Spinal cord (tissue), 10 donors: ENCODE results near the gene EFHB. TPM values are rescaled to one million over a fixed set of nuclear protein-coding genes. Genes with fewer than 3 reads are reported as not detected.
"Not testable (repeated sequence)": the region's sequence is repeated elsewhere in the genome, so short reads cannot be mapped to it uniquely, and the experiment has no call there.

ENCODE experiments used
- DNase-seq, 6 donors: peaks; one replicate each; pipeline versions ENCODE4 v3.0.0 to v3.0.0-alpha.2; 2013 to 2015; ENCODE audit warnings: low spot score in 6 of 6, low read depth in 4 of 6
- H3K27ac ChIP-seq: one replicate; pipeline ENCODE4 v1.5.1; 2013; ENCODE audit warnings: low read depth, low read length, control low read depth
- H3K27me3 ChIP-seq: one replicate; pipeline ENCODE4 v1.6.1; 2013; ENCODE audit warnings: low read length; ENCODE audit not compliant: control insufficient read depth, insufficient read depth
- H3K36me3 ChIP-seq: one replicate; pipeline ENCODE4 v1.6.1; 2013; ENCODE audit warnings: low read length; ENCODE audit not compliant: control insufficient read depth, insufficient read depth
- H3K4me1 ChIP-seq: one replicate; pipeline ENCODE4 v1.6.1; 2013; ENCODE audit warnings: low read length; ENCODE audit not compliant: control insufficient read depth, insufficient read depth
- H3K4me3 ChIP-seq: one replicate; pipeline ENCODE4 v1.5.1; 2013; ENCODE audit warnings: low read depth, low read length, control low read depth
- H3K9me3 ChIP-seq: one replicate; pipeline ENCODE4 v1.6.1; 2013; ENCODE audit warnings: low read length; ENCODE audit not compliant: control insufficient read depth, insufficient read depth
- whole genome bisulfite sequencing: methylation state at CpG from one replicate; pipeline ENCODE4 v1.1.5; 2013; ENCODE audit warnings: missing lambda C conversion rate; ENCODE audit not compliant: insufficient coverage; 5-methylcytosine and 5-hydroxymethylcytosine counted together
- polyA plus RNA-seq, 2 donors: library from polyadenylated mRNA; unstranded; fragments of 120-200 nt; gene quantifications; one replicate each; pipeline ENCODE4 v1.2.1, GENCODE V29; 2013; ENCODE audit not compliant: insufficient read length in 2 of 2
- total RNA-seq, 2 donors: library from RNA; depleted of rRNA in 1 of 2; stranded (reverse); fragments of 120-200 nt in 1 of 2; fragments of >200 nt in 1 of 2; gene quantifications; one replicate each; pipeline versions ENCODE4 v1.2.3 to v1.2.4, GENCODE V29; 2013 to 2014
- donor health status: healthy.

EFHB gene
- total and polyA plus RNA-seq, 4 donors = 3.4 to 7.4 (median 7.1) TPM

DNA sequence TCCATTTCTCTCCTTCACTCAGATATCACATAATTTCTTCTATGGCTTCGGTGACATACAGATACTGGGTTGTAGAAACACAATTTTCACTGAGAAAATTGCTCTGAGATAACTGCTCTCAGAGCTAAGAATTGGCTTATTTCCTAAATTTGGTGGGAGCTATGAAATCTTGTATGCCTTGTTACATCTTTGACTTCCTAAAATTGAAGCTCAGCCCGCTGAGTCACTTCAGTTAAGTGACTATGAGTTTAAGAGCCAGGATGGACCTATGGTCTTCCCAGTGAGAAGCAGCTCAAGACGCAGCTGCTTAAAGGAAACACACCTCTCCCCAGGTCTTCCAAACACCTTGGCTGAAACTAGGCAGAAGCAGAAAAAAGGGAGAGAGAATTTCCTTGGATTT, 56.4 kb downstream of the EFHB start:
- DNase-seq = no peak
- Histone ChIP-seq H3K4me3 (no peak overlapping the region), H3K4me1 (no peaks in the 10 kb centered on the region), H3K9me3 (no peaks in the 10 kb centered on the region), H3K27ac (no peak overlapping the region), H3K36me3 (no peaks in the 10 kb centered on the region), H3K27me3 (no peaks in the 10 kb centered on the region)
- WGBS = 94% methylated on average over 2 of the region's 3 CpGs

DNA sequence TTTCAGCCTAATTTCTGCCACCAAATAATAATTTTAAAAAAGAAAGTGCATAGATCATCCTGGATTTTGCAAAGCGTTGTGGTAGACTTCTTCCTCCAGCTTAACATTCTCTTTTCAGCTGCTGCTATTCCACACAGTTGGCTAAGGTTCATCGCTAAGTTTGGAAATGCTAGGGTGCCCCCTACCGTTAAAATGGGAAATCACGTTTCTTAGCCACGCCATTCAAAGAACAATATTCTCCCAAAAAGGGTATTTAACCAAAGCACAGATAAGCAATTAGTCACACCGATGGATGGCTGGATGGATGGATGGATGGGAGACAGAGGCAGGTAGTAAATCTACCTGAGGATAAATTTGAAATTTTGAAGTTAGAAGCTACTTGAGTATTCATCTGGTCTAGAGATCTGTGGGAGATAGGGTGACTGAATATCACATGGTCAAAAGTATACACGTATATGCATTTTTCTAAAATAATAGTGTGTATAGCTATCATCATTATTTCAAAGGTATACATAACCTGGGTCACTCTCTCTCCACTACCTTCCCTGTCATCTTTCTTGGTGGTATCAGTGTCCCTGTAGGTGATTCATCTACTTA, 67.2 kb downstream of the EFHB start:
- 10% methylated on average over 2 of the region's 7 CpGs for WGBS
- H3K9me3 ChIP-seq = no peaks in the 10 kb centered on the region
- no peaks in the 10 kb centered on the region for H3K4me1 ChIP-seq
- H3K36me3 ChIP-seq = no peaks in the 10 kb centered on the region
- H3K4me3 ChIP-seq = no peak overlapping the region
- DNase-seq = peak; percentile 70 to 95 (median 78)
- H3K27ac ChIP-seq = no peak overlapping the region
- H3K27me3 ChIP-seq = no peaks in the 10 kb centered on the region

DNA sequence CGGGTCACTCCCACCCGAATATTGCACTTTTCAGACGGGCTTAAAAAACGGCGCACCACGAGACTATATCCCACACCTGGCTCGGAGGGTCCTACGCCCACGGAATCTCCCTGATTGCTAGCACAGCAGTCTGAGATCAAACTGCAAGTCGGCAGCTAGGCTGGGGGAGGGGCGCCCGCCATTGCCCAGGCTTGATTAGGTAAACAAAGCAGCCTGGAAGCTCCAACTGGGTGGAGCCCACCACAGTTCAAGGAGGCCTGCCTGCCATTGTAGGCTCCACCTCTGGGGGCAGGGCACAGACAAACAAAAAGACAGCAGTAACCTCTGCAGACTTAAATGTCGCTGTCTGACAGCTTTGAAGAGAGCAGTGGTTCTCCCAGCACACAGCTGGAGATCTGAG, 78.7 kb downstream of the EFHB start:
- 71% methylated on average over 5 of the region's 13 CpGs for WGBS
- not testable (repeated sequence) for H3K36me3 ChIP-seq, H3K4me3 ChIP-seq, H3K9me3 ChIP-seq, DNase-seq, H3K4me1 ChIP-seq, H3K27me3 ChIP-seq, H3K27ac ChIP-seq

DNA sequence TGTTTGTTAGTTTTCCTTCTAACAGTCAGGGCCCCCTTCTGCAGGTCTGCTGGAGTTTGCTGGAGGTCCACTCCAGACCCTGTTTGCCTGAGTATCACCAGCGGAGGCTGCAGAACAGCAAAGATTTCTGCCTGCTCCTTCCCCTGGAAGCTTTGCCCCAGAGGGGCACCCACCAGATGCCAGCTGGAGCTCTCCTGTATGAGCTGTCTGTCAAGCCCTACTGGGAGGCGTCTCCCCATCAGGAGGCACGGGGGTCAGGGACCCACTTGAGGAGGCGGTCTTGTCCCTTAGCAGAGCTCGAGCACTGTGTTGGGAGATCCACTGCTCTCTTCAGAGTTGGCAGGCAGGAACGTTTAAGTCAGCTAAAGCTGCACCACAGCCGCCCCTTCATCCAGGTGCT, 87.4 kb downstream of the EFHB start:
- H3K36me3 ChIP-seq, H3K27me3 ChIP-seq, H3K9me3 ChIP-seq, H3K27ac ChIP-seq, DNase-seq, H3K4me1 ChIP-seq, H3K4me3 ChIP-seq: not testable (repeated sequence)
- WGBS = 84% methylated on average over 7 of the region's 7 CpGs

Other genes starting within 250 kb of the EFHB start
- 100 to 1,000 TPM in 1 of 2 donors, 10 to 100 TPM in 1; 65.0 to 108 TPM for gene RAB5A, start 12.9 kb upstream of the EFHB start, total RNA-seq
- gene RAB5A, start 12.9 kb upstream of the EFHB start, polyA plus RNA-seq = 100 to 1,000 TPM in 1 of 2 donors, 10 to 100 TPM in 1; 94.5 to 118 TPM
- gene PP2D1, start 78.0 kb upstream of the EFHB start, total RNA-seq = not detected
- 1 to 10 TPM in 1 of 2 donors, under 1 TPM in 1; 0.44 to 1.1 TPM for gene PP2D1, start 78.0 kb upstream of the EFHB start, polyA plus RNA-seq
- gene KAT2B, start 106.2 kb upstream of the EFHB start, total RNA-seq = 10 to 100 TPM; 41.8 to 49.6 TPM
- gene KAT2B, start 106.2 kb upstream of the EFHB start, polyA plus RNA-seq = 10 to 100 TPM; 47.0 to 68.5 TPM